GM12878 (cell line): ENCODE measurements around the gene FRMD8. TPM values are rescaled to one million over a fixed set of nuclear protein-coding genes. Genes with fewer than 3 reads are reported as not detected.

ENCODE experiments used
- ATAC-seq: fragments of 200-7000 bp; cut with Tn5 transposase; 3 replicates; pipeline ENCODE4 v1.9.1; 2020; ENCODE audit warnings: mild to moderate bottlenecking, moderate library complexity
- BruUV-seq: library from RNA; stranded (reverse); fragments of 400-500 nt; replicated peaks from 2 replicates; lab custom pipeline; 2021; lab: Mats Ljungman, UMichigan
- CTCF ChIA-PET: fragments of 300-600 bp; sonication (Branson Sonifier 250); formaldehyde crosslinking; extraction: SDS; loops from one replicate; lab custom pipeline; 2021; ENCODE audit warnings: inconsistent platforms; lab: Yijun Ruan, JAX
- POLR2A ChIA-PET: fragments of 350-600 bp; formaldehyde crosslinking; extraction: SDS; loops from one replicate; lab custom pipeline; 2021; ENCODE audit warnings: inconsistent platforms; lab: Charles Lee
- RAD21 ChIA-PET: fragments of 300-600 bp; sonication (Branson Sonifier 250); formaldehyde crosslinking; loops from one replicate; lab custom pipeline; 2023; ENCODE audit warnings: antibody characterized with exemption; ENCODE audit not compliant: unreplicated experiment; lab: Charles Lee
- SMC1A ChIA-PET: fragments of 300-600 bp; sonication (Branson Sonifier 250); formaldehyde crosslinking; loops from one replicate; lab custom pipeline; 2023; ENCODE audit not compliant: unreplicated experiment, uncharacterized antibody; lab: Charles Lee
- DNase-seq: peaks from one replicate; pipeline ENCODE4 v3.0.0-alpha.2; 2011; ENCODE audit warnings: low read depth, low spot score
- FAIRE-seq: peaks from 3 replicates; lab custom pipeline; 2011; peaks lifted over from hg19 to GRCh38; lab: Jason Lieb, UNC
- H2AFZ ChIP-seq: 2 replicates; pipeline ENCODE4 v1.6.0; 2011; ENCODE audit warnings: low read depth, low read length, control low read depth; ENCODE audit not compliant: control insufficient read depth
- H3K27ac ChIP-seq: 2 replicates; pipeline ENCODE4 v1.5.1; 2011; ENCODE audit warnings: control low read depth; ENCODE audit not compliant: control insufficient read depth, insufficient read depth
- H3K27me3 ChIP-seq, 2 experiments: replicated peaks in 1 of 2; 2 replicates each; pipeline versions ENCODE4 v1.6.0 to v1.6.1; 2011; ENCODE audit warnings: low read length in 1 of 2; ENCODE audit not compliant: control insufficient read depth in 2 of 2, insufficient read depth in 2 of 2
- H3K36me3 ChIP-seq, 2 experiments: 2 replicates each; pipeline ENCODE4 v1.5.1; 2011; ENCODE audit warnings: low read length in 1 of 2; ENCODE audit not compliant: control insufficient read depth in 2 of 2, insufficient read depth in 2 of 2
- H3K4me1 ChIP-seq: 2 replicates; pipeline ENCODE4 v1.6.1; 2011; ENCODE audit warnings: mild to moderate bottlenecking, low read length, moderate library complexity, mixed read lengths; ENCODE audit not compliant: control insufficient read depth, insufficient read depth
- H3K4me2 ChIP-seq: 2 replicates; pipeline ENCODE4 v1.6.0; 2011; ENCODE audit warnings: control low read depth; ENCODE audit not compliant: control insufficient read depth, insufficient read depth
- H3K4me3 ChIP-seq: fragments of 200-600 bp; sonication (generic); 2 replicates; pipeline ENCODE4 v1.5.1; 2016
- H3K79me2 ChIP-seq: 2 replicates; pipeline ENCODE4 v1.6.0; 2011; ENCODE audit warnings: low read length; ENCODE audit not compliant: control insufficient read depth, insufficient read depth
- H3K9ac ChIP-seq: 2 replicates; pipeline ENCODE4 v1.8.0; 2011; ENCODE audit warnings: low read length, control low read depth, mixed read lengths; ENCODE audit not compliant: control insufficient read depth, insufficient read depth
- H3K9me3 ChIP-seq: replicated peaks from 3 replicates; pipeline ENCODE4 v1.5.1; 2011; ENCODE audit warnings: mild to moderate bottlenecking, low read length; ENCODE audit not compliant: control insufficient read depth, insufficient read depth
- H4K20me1 ChIP-seq: 2 replicates; pipeline ENCODE4 v1.6.0; 2011; ENCODE audit not compliant: control insufficient read depth, insufficient read depth
- BCLAF1 ChIP-seq: fragments of 450-650 bp; IDR thresholded peaks from 2 replicates; pipeline ENCODE4 v1.6.1; 2017; ENCODE audit warnings: antibody characterized with exemption, mild to moderate bottlenecking, moderate library complexity
- CHD1 ChIP-seq: IDR thresholded peaks from 2 replicates; pipeline ENCODE4 v1.6.1; 2012; ENCODE audit warnings: low read depth, low read length, improper control_type of control experiment
- CUX1 ChIP-seq: IDR thresholded peaks from 2 replicates; pipeline ENCODE4 v1.6.1; 2012; ENCODE audit warnings: improper control_type of control experiment, low read depth, low read length; ENCODE audit not compliant: insufficient replicate concordance
- E2F8 ChIP-seq: fragments of 450-650 bp; IDR thresholded peaks from 2 replicates; pipeline ENCODE4 v1.6.1; 2018; ENCODE audit warnings: mild to moderate bottlenecking, low read depth, moderate library complexity; ENCODE audit not compliant: partially characterized antibody
- HDAC6 ChIP-seq: fragments of 200-600 bp; sonication (generic); IDR thresholded peaks from one replicate; pipeline ENCODE4 v1.8.0; 2017; ENCODE audit warnings: antibody characterized with exemption; ENCODE audit not compliant: unreplicated experiment
- NFXL1 ChIP-seq: fragments of 450-650 bp; IDR thresholded peaks from 2 replicates; pipeline ENCODE4 v1.6.1; 2017; ENCODE audit warnings: antibody characterized with exemption, mild to moderate bottlenecking, borderline replicate concordance
- SPI1 ChIP-seq: IDR thresholded peaks from 2 replicates; pipeline ENCODE4 v1.6.1; 2011; ENCODE audit warnings: low read depth, mild to moderate bottlenecking, low read length, moderate library complexity, borderline replicate concordance; ENCODE audit not compliant: insufficient read depth
- USF1 ChIP-seq: IDR thresholded peaks from 2 replicates; pipeline ENCODE4 v1.6.1; 2011; ENCODE audit warnings: borderline replicate concordance, low read depth, mild to moderate bottlenecking, moderate library complexity, mixed read lengths, low read length; ENCODE audit not compliant: insufficient read depth; ENCODE audit errors: extremely low read length
- WGBS: methylation state at CpG from one replicate; pipeline ENCODE4 v1.1.6; 2016; ENCODE audit warnings: low lambda C conversion rate; ENCODE audit not compliant: insufficient replicate concordance, insufficient coverage; ENCODE audit errors: missing lambda C conversion rate; 5-methylcytosine and 5-hydroxymethylcytosine counted together
- in situ Hi-C: fragments of 300-500 bp; cut with MboI; formaldehyde crosslinking; loops from 9 replicates; pipeline ENCODE4 v1.14.3; 2018; ENCODE audit warnings: mixed read lengths
- intact Hi-C: fragments of 100-400 bp; cut with micrococcal nuclease; formaldehyde crosslinking; loops from one replicate; pipeline ENCODE4 v1.14.2; 2022; ENCODE audit not compliant: unreplicated experiment
- polyA plus RNA-seq, 11 experiments: library from polyadenylated mRNA; depleted of rRNA in 4 of 11; unstranded in 6 of 11; stranded (reverse) in 5 of 11; fragments of >200 nt; fragmentation: Nextera tagmentation in 4 of 11; fragmentation: Illumina TruSeq in 1 of 11; extraction: Ambion mirVana in 4 of 11; extraction: Trizol in 1 of 11; gene quantifications; 1 replicate in 1 of 11; 2 replicates in 10 of 11; pipeline versions ENCODE4 v1.2.1 to v1.2.3, GENCODE V29; 2011 to 2016; ENCODE audit warnings: inconsistent platforms in 2 of 11, missing spikeins in 2 of 11, low read depth in 1 of 11
- total RNA-seq, 4 experiments: library from RNA; depleted of rRNA in 3 of 4; stranded (reverse); fragments of >200 nt in 3 of 4; fragmentation: Illumina TruSeq in 1 of 4; extraction: Trizol in 1 of 4; gene quantifications; 2 replicates each; pipeline versions ENCODE4 v1.2.1 to v1.2.3, GENCODE V29; 2013 to 2021

FRMD8 gene
- total and polyA plus RNA-seq, 10 of the 15 experiments (the other 5 are each of a cell fraction or from before 2014, with no cell fraction given) = 8.3 to 69.4 (median 28.0) TPM

GRCh38 chr11:65384301-65384889 lies 2.0 kb upstream of the FRMD8 start:
- peaks cover 45% of the 10 kb centered on the region for H3K79me2 ChIP-seq
- in situ Hi-C loops = no loop called here
- TF ChIP-seq NFXL1 = no peak
- no peak for TF ChIP-seq CUX1
- TF ChIP-seq SPI1 = no peak
- TF ChIP-seq BCLAF1 = no peak
- TF ChIP-seq E2F8 = no peak
- no peak for TF ChIP-seq HDAC6
- TF ChIP-seq CHD1 = no peak
- no peak for TF ChIP-seq USF1

More at GRCh38 chr11:65384301-65384889, 2.0 kb upstream of the FRMD8 start:
- Histone ChIP-seq H3K4me1 (peaks cover 56% of the 10 kb centered on the region), H3K9me3 (no peaks in the 10 kb centered on the region), H3K36me3 (no peaks in the 10 kb centered on the region; a peak in 1 of 4 replicates), H2AFZ (no peak overlapping the region), H3K27ac (peak overlapping the region; percentile 68), H3K4me2 (no peak overlapping the region), H3K4me3 (no peak overlapping the region), H3K9ac (no peak overlapping the region), H3K27me3 (no peaks in the 10 kb centered on the region), H4K20me1 (no peaks in the 10 kb centered on the region; the same call in 1 of the 2 replicates)
- 85% methylated on average over 8 of the region's 8 CpGs for WGBS
- no peak for FAIRE-seq
- intact Hi-C loops = loop anchor here (5.0 kb wide), 1 partner anchor 113 kb away; the partner anchor contains the start of gene MALAT1
- CTCF ChIA-PET = interaction anchor here (0.6 to 1.2 kb wide), 4 partner anchors 31 to 484 kb away, joined by 3 to 4 read pairs (median 4); no protein-coding TSS in a partner anchor
- SMC1A ChIA-PET = interaction anchor here (1.0 to 4.1 kb wide), 8 partner anchors 18 to 204 kb away, joined by 3 to 20 read pairs (median 6); partner anchors contain the start of gene DPF2
- no peak for ATAC-seq
- RAD21 ChIA-PET = interaction anchor here (0.6 to 1.3 kb wide), 2 partner anchors 19 to 32 kb away, joined by 3 to 5 read pairs; no protein-coding TSS in a partner anchor
- no peak for DNase-seq
- POLR2A ChIA-PET = interaction anchor here (0.9 to 1.6 kb wide), 6 partner anchors 32 to 113 kb away, joined by 3 to 5 read pairs (median 4); no protein-coding TSS in a partner anchor
- BruUV-seq = no TSS peak
